HK-2 (cell line): ENCODE results near the gene ZNF334.

Experiments used
- DNase-seq: peaks from one replicate; pipeline ENCODE4 v3.0.0-alpha.2; 2018; ENCODE audit not compliant: unreplicated experiment

ZNF334 gene

GRCh38 chr20:46487628-46488027 lies 25.7 kb downstream of the ZNF334 start:
- DNase-seq: no peak

- no peak for DNase-seq
Measured at GRCh38 chr20:46485431-46485830, 27.9 kb downstream of the ZNF334 start.

- no peak for DNase-seq
Measured at GRCh38 chr20:46484954-46485353, 28.4 kb downstream of the ZNF334 start.

- DNase-seq: no peak
Measured at GRCh38 chr20:46483879-46484278, 29.5 kb downstream of the ZNF334 start.

GRCh38 chr20:46482864-46483263 lies 30.5 kb downstream of the ZNF334 start:
- DNase-seq: no peak

- no peak for DNase-seq
Measured at GRCh38 chr20:46477640-46478039, 35.7 kb downstream of the ZNF334 start.

- DNase-seq: no peak
Measured at GRCh38 chr20:46477225-46477624, 36.1 kb downstream of the ZNF334 start.

- no peak for DNase-seq
Measured at GRCh38 chr20:46468508-46468907, 44.9 kb downstream of the ZNF334 start.

GRCh38 chr20:46464451-46464850 lies 48.9 kb downstream of the ZNF334 start:
- no peak for DNase-seq

GRCh38 chr20:46463852-46464251 lies 49.5 kb downstream of the ZNF334 start:
- no peak for DNase-seq

GRCh38 chr20:46461808-46462207 lies 51.6 kb downstream of the ZNF334 start:
- no peak for DNase-seq

- peak; percentile 5 for DNase-seq
Measured at GRCh38 chr20:46458866-46459750, 54.3 kb downstream of the ZNF334 start.

GRCh38 chr20:46456255-46457028 lies 56.9 kb downstream of the ZNF334 start:
- no peak for DNase-seq

- no peak for DNase-seq
Measured at GRCh38 chr20:46455729-46456128, 57.6 kb downstream of the ZNF334 start.
